ENCODE data around the gene TPD52L1.
A peak's percentile ranks its signal among the peaks of the same experiment; 100 is the strongest.

The TPD52L1 gene

GRCh38 chr6:125144822-125145221 is 8.8 kb upstream of the TPD52L1 start:
- no peak overlapping the region for H3K23ac ChIP-seq (ENCODE audit: low read length)
- H3K4ac ChIP-seq (ENCODE audit: low read depth, low read length): no peak overlapping the region
- no peak overlapping the region for H3K27ac ChIP-seq (ENCODE audit: low read depth, low read length)
- no peak overlapping the region for H2BK120ac ChIP-seq (ENCODE audit: low read depth, low read length)
- H3K4me1 ChIP-seq (ENCODE audit: control insufficient read depth, low read depth, low read length): no peaks in the 10 kb centered on the region
- no peaks in the 10 kb centered on the region for H3K79me1 ChIP-seq (ENCODE audit: low read length)
- no peaks in the 10 kb centered on the region for H3K79me2 ChIP-seq (ENCODE audit: control insufficient read depth, insufficient read depth, low read length)
- H3K4me2 ChIP-seq (ENCODE audit: low read length): no peak overlapping the region
- no peaks in the 10 kb centered on the region for H3K36me3 ChIP-seq (ENCODE audit: control insufficient read depth, insufficient read depth, low read length)
- H3K18ac ChIP-seq (ENCODE audit: low read length): no peak overlapping the region
- H2BK5ac ChIP-seq (ENCODE audit: low read length): no peak overlapping the region
- no peak overlapping the region for H4K8ac ChIP-seq (ENCODE audit: low read depth, low read length)
- no peak overlapping the region for H3K4me3 ChIP-seq (ENCODE audit: low read length)
- no peaks in the 10 kb centered on the region for H3K27me3 ChIP-seq (ENCODE audit: insufficient read depth, low read length, poor library complexity)
- H4K5ac ChIP-seq (ENCODE audit: low read length): no peak overlapping the region
- H3K9ac ChIP-seq (ENCODE audit: low read length): no peak overlapping the region
- no peak overlapping the region for H3K56ac ChIP-seq (ENCODE audit: low read length)
- no peak overlapping the region for H2BK15ac ChIP-seq (replicated peaks; ENCODE audit: low read depth)
- no peak overlapping the region for H2AK5ac ChIP-seq (ENCODE audit: low read length)
- no CpG with 5 or more reads among the region's 1 CpG for WGBS (ENCODE audit: extremely low coverage, insufficient coverage, low lambda C conversion rate)
- no peak for DNase-seq

GRCh38 chr6:125149256-125150144 is 4.1 kb upstream of the TPD52L1 start:
- Histone ChIP-seq H2AK5ac (ENCODE audit: low read length) (no peak overlapping the region), H3K79me2 (ENCODE audit: control insufficient read depth, insufficient read depth, low read length) (no peaks in the 10 kb centered on the region), H3K27ac (ENCODE audit: low read depth, low read length) (no peak overlapping the region), H3K4me2 (ENCODE audit: low read length) (no peak overlapping the region), H3K79me1 (ENCODE audit: low read length) (no peaks in the 10 kb centered on the region), H3K23ac (ENCODE audit: low read length) (no peak overlapping the region), H3K27me3 (ENCODE audit: insufficient read depth, low read length, poor library complexity) (no peaks in the 10 kb centered on the region), H2BK5ac (ENCODE audit: low read length) (no peak overlapping the region), H3K4me1 (ENCODE audit: control insufficient read depth, low read depth, low read length) (no peaks in the 10 kb centered on the region), H3K9ac (ENCODE audit: low read length) (no peak overlapping the region), H3K36me3 (ENCODE audit: control insufficient read depth, insufficient read depth, low read length) (no peaks in the 10 kb centered on the region), H3K56ac (ENCODE audit: low read length) (no peak overlapping the region), H2BK15ac (replicated peaks; ENCODE audit: low read depth) (no peak overlapping the region), H3K18ac (ENCODE audit: low read length) (no peak overlapping the region), H4K5ac (ENCODE audit: low read length) (no peak overlapping the region), H3K4ac (ENCODE audit: low read depth, low read length) (no peak overlapping the region), H4K8ac (ENCODE audit: low read depth, low read length) (no peak overlapping the region), H2BK120ac (ENCODE audit: low read depth, low read length) (no peak overlapping the region), H3K4me3 (ENCODE audit: low read length) (no peak overlapping the region)
- no peak for DNase-seq
- no CpG with 5 or more reads among the region's 7 CpGs for WGBS (ENCODE audit: extremely low coverage, insufficient coverage, low lambda C conversion rate)

- no peak overlapping the region for H3K23ac ChIP-seq (ENCODE audit: low read length)
- H2AK5ac ChIP-seq (ENCODE audit: low read length): no peak overlapping the region
- no peak overlapping the region for H4K5ac ChIP-seq (ENCODE audit: low read length)
- H2BK5ac ChIP-seq (ENCODE audit: low read length): no peak overlapping the region
- H3K36me3 ChIP-seq (ENCODE audit: control insufficient read depth, insufficient read depth, low read length): no peaks in the 10 kb centered on the region
- H3K79me2 ChIP-seq (ENCODE audit: control insufficient read depth, insufficient read depth, low read length): no peaks in the 10 kb centered on the region
- H3K79me1 ChIP-seq (ENCODE audit: low read length): no peaks in the 10 kb centered on the region
- H3K4me1 ChIP-seq (ENCODE audit: control insufficient read depth, low read depth, low read length): no peaks in the 10 kb centered on the region
- no peaks in the 10 kb centered on the region for H3K27me3 ChIP-seq (ENCODE audit: insufficient read depth, low read length, poor library complexity)
- no peak for DNase-seq
- H3K4ac ChIP-seq (ENCODE audit: low read depth, low read length): no peak overlapping the region
- no peak overlapping the region for H2BK120ac ChIP-seq (ENCODE audit: low read depth, low read length)
- no peak overlapping the region for H3K27ac ChIP-seq (ENCODE audit: low read depth, low read length)
- H3K18ac ChIP-seq (ENCODE audit: low read length): no peak overlapping the region
- H3K56ac ChIP-seq (ENCODE audit: low read length): no peak overlapping the region
- WGBS (ENCODE audit: extremely low coverage, insufficient coverage, low lambda C conversion rate): no CpG with 5 or more reads among the region's 4 CpGs
- H3K4me3 ChIP-seq (ENCODE audit: low read length): no peak overlapping the region
- no peak overlapping the region for H3K4me2 ChIP-seq (ENCODE audit: low read length)
- H4K8ac ChIP-seq (ENCODE audit: low read depth, low read length): no peak overlapping the region
- no peak overlapping the region for H3K9ac ChIP-seq (ENCODE audit: low read length)
- no peak overlapping the region for H2BK15ac ChIP-seq (replicated peaks; ENCODE audit: low read depth)
Observed at GRCh38 chr6:125151700-125152099, 1.9 kb upstream of the TPD52L1 start.

- Histone ChIP-seq H3K9ac (ENCODE audit: low read length) (peak overlapping the region; percentile 67), H3K36me3 (ENCODE audit: control insufficient read depth, insufficient read depth, low read length) (no peaks in the 10 kb centered on the region), H3K18ac (ENCODE audit: low read length) (no peak overlapping the region), H3K4me3 (ENCODE audit: low read length) (peak overlapping the region; percentile 59), H4K8ac (ENCODE audit: low read depth, low read length) (no peak overlapping the region), H3K4ac (ENCODE audit: low read depth, low read length) (no peak overlapping the region), H3K4me1 (ENCODE audit: control insufficient read depth, low read depth, low read length) (no peaks in the 10 kb centered on the region), H3K27me3 (ENCODE audit: insufficient read depth, low read length, poor library complexity) (no peaks in the 10 kb centered on the region), H3K27ac (ENCODE audit: low read depth, low read length) (no peak overlapping the region), H2BK5ac (ENCODE audit: low read length) (no peak overlapping the region), H3K4me2 (ENCODE audit: low read length) (peak overlapping the region; percentile 93), H2AK5ac (ENCODE audit: low read length) (no peak overlapping the region), H3K79me2 (ENCODE audit: control insufficient read depth, insufficient read depth, low read length) (no peaks in the 10 kb centered on the region), H2BK15ac (replicated peaks; ENCODE audit: low read depth) (no peak overlapping the region), H3K23ac (ENCODE audit: low read length) (no peak overlapping the region), H3K79me1 (ENCODE audit: low read length) (no peaks in the 10 kb centered on the region), H4K5ac (ENCODE audit: low read length) (no peak overlapping the region), H2BK120ac (ENCODE audit: low read depth, low read length) (no peak overlapping the region), H3K56ac (ENCODE audit: low read length) (peak overlapping the region; percentile 84)
- WGBS (ENCODE audit: extremely low coverage, insufficient coverage, low lambda C conversion rate): no CpG with 5 or more reads among the region's 50 CpGs
- DNase-seq: peak; percentile 29
Observed at GRCh38 chr6:125154118-125154760, 666 bp downstream of the TPD52L1 start.

- peak overlapping the region; percentile 84 for H3K56ac ChIP-seq (ENCODE audit: low read length)
- H3K4me3 ChIP-seq (ENCODE audit: low read length): peak overlapping the region; percentile 59
- WGBS (ENCODE audit: extremely low coverage, insufficient coverage, low lambda C conversion rate): no CpG with 5 or more reads among the region's 14 CpGs
- H3K4me1 ChIP-seq (ENCODE audit: control insufficient read depth, low read depth, low read length): no peaks in the 10 kb centered on the region
- no peak overlapping the region for H3K4ac ChIP-seq (ENCODE audit: low read depth, low read length)
- no peak overlapping the region for H3K18ac ChIP-seq (ENCODE audit: low read length)
- H3K9ac ChIP-seq (ENCODE audit: low read length): peak overlapping the region; percentile 67
- no peak overlapping the region for H2BK120ac ChIP-seq (ENCODE audit: low read depth, low read length)
- H3K79me2 ChIP-seq (ENCODE audit: control insufficient read depth, insufficient read depth, low read length): no peaks in the 10 kb centered on the region
- peak; percentile 90 for DNase-seq
- H3K4me2 ChIP-seq (ENCODE audit: low read length): peak overlapping the region; percentile 93
- H3K36me3 ChIP-seq (ENCODE audit: control insufficient read depth, insufficient read depth, low read length): no peaks in the 10 kb centered on the region
- no peak overlapping the region for H2AK5ac ChIP-seq (ENCODE audit: low read length)
- no peak overlapping the region for H3K27ac ChIP-seq (ENCODE audit: low read depth, low read length)
- no peaks in the 10 kb centered on the region for H3K27me3 ChIP-seq (ENCODE audit: insufficient read depth, low read length, poor library complexity)
- no peak overlapping the region for H4K8ac ChIP-seq (ENCODE audit: low read depth, low read length)
- no peak overlapping the region for H2BK5ac ChIP-seq (ENCODE audit: low read length)
- no peak overlapping the region for H2BK15ac ChIP-seq (replicated peaks; ENCODE audit: low read depth)
- no peaks in the 10 kb centered on the region for H3K79me1 ChIP-seq (ENCODE audit: low read length)
- no peak overlapping the region for H3K23ac ChIP-seq (ENCODE audit: low read length)
- H4K5ac ChIP-seq (ENCODE audit: low read length): no peak overlapping the region
Observed at GRCh38 chr6:125154761-125155135, 1.2 kb downstream of the TPD52L1 start.

Data from mesendoderm (in vitro differentiated cells).